HL-60 (cell line): ENCODE data around the gene RSPO4.

Experiments
- CTCF ChIP-seq: IDR thresholded peaks from one replicate; pipeline ENCODE4 v1.5.1; 2011; ENCODE audit warnings: low read length, control low read depth, inconsistent platforms; ENCODE audit not compliant: insufficient read depth
- POLR2AphosphoS5 ChIP-seq: IDR thresholded peaks from 2 replicates; pipeline ENCODE4 v1.6.1; 2012; ENCODE audit warnings: low read depth
- REST ChIP-seq: IDR thresholded peaks from 2 replicates; pipeline ENCODE4 v1.6.1; 2012; ENCODE audit warnings: low read depth; ENCODE audit not compliant: insufficient replicate concordance

GRCh38 chr20:992801-993535 is 9.1 kb downstream of the RSPO4 start:
- TF ChIP-seq CTCF = no peak
- TF ChIP-seq REST = no peak
- no peak for TF ChIP-seq POLR2AphosphoS5
